GM23338 (cell line): ENCODE results near the gene ERC1. TPM values are rescaled to one million over a fixed set of nuclear protein-coding genes. Genes with fewer than 3 reads are reported as not detected.

Source experiments
- ATAC-seq: fragments of 200-7000 bp; cut with Tn5 transposase; 3 replicates; pipeline ENCODE4 v1.9.1; 2020
- DNase-seq: peaks from one replicate; pipeline ENCODE4 v3.0.0-alpha.2; 2015; ENCODE audit warnings: low spot score
- H2AFZ ChIP-seq: fragments of 200-600 bp; sonication (generic); 2 replicates; pipeline ENCODE4 v1.8.0; 2016; ENCODE audit warnings: antibody characterized with exemption, mild to moderate bottlenecking, moderate library complexity
- H3F3A ChIP-seq: fragments of 200-600 bp; sonication (generic); replicated peaks from 2 replicates; pipeline ENCODE4 v1.8.0; 2017; ENCODE audit warnings: antibody characterized with exemption, mixed run types, low read depth
- H3K27ac ChIP-seq: fragments of 200-600 bp; sonication (generic); 2 replicates; pipeline ENCODE4 v1.6.1; 2016; ENCODE audit warnings: low read depth
- H3K27me3 ChIP-seq: fragments of 200-600 bp; sonication (generic); 2 replicates; pipeline ENCODE4 v1.8.0; 2016; ENCODE audit warnings: mild to moderate bottlenecking, mixed run types, moderate library complexity; ENCODE audit not compliant: insufficient read depth
- H3K36me3 ChIP-seq: fragments of 200-600 bp; sonication (generic); 2 replicates; pipeline ENCODE4 v1.8.0; 2016; ENCODE audit warnings: mild to moderate bottlenecking; ENCODE audit not compliant: insufficient read depth
- H3K4me1 ChIP-seq: fragments of 200-600 bp; sonication (generic); 2 replicates; pipeline ENCODE4 v1.8.0; 2016; ENCODE audit warnings: mild to moderate bottlenecking, moderate library complexity; ENCODE audit not compliant: insufficient read depth
- H3K4me2 ChIP-seq: fragments of 200-600 bp; sonication (generic); 2 replicates; pipeline ENCODE4 v1.7.1; 2017; ENCODE audit warnings: mixed run types
- H3K4me3 ChIP-seq: fragments of 200-600 bp; sonication (generic); 2 replicates; pipeline ENCODE4 v1.6.1; 2016; ENCODE audit warnings: mixed run types
- H3K79me2 ChIP-seq: fragments of 200-600 bp; sonication (generic); replicated peaks from 2 replicates; pipeline ENCODE4 v1.8.0; 2017; ENCODE audit warnings: mild to moderate bottlenecking; ENCODE audit not compliant: insufficient read depth
- H3K9me2 ChIP-seq: fragments of 200-600 bp; sonication (generic); 2 replicates; pipeline ENCODE4 v1.8.0; 2017; ENCODE audit not compliant: insufficient read depth
- H4K20me1 ChIP-seq: fragments of 200-600 bp; sonication (generic); replicated peaks from 2 replicates; pipeline ENCODE4 v1.8.0; 2017; ENCODE audit warnings: mild to moderate bottlenecking; ENCODE audit not compliant: insufficient read depth
- H3K27ac Mint-ChIP-seq: 2 replicates; pipeline ENCODE4 v1.8.0; 2020; ENCODE audit warnings: inconsistent platforms, mild to moderate bottlenecking, moderate library complexity, mixed read lengths
- H3K27me3 Mint-ChIP-seq: 3 replicates; pipeline ENCODE4 v1.8.0; 2022; ENCODE audit warnings: low read depth, mild to moderate bottlenecking, moderate library complexity, mixed read lengths, inconsistent platforms; ENCODE audit not compliant: insufficient read depth, poor library complexity
- H3K36me3 Mint-ChIP-seq: 3 replicates; pipeline ENCODE4 v1.8.0; 2021; ENCODE audit warnings: low read depth, mild to moderate bottlenecking, inconsistent platforms, moderate library complexity, mixed read lengths
- H3K4me1 Mint-ChIP-seq: 3 replicates; pipeline ENCODE4 v1.8.0; 2020; ENCODE audit warnings: mild to moderate bottlenecking, inconsistent platforms, mixed read lengths
- H3K4me3 Mint-ChIP-seq: 3 replicates; pipeline ENCODE4 v1.8.0; 2021; ENCODE audit warnings: moderate library complexity, mild to moderate bottlenecking, inconsistent platforms, mixed read lengths
- H3K9me3 Mint-ChIP-seq: 3 replicates; pipeline ENCODE4 v1.8.0; 2020; ENCODE audit warnings: moderate library complexity, mild to moderate bottlenecking, inconsistent platforms, mixed read lengths
- ETS1 ChIP-seq: IDR thresholded peaks from 2 replicates; pipeline ENCODE4 v1.6.1; 2016; ENCODE audit warnings: antibody characterized with exemption
- EZH2 ChIP-seq: fragments of 200-600 bp; sonication (generic); IDR thresholded peaks from one replicate; pipeline ENCODE4 v1.8.0; 2017; ENCODE audit warnings: antibody characterized with exemption, mild to moderate bottlenecking, low read depth; ENCODE audit not compliant: unreplicated experiment
- EZH2phosphoT487 ChIP-seq: fragments of 200-600 bp; sonication (generic); IDR thresholded peaks from one replicate; pipeline ENCODE4 v1.8.1; 2018; ENCODE audit warnings: antibody characterized with exemption; ENCODE audit not compliant: unreplicated experiment
- JUNB ChIP-seq: IDR thresholded peaks from one replicate; pipeline ENCODE4 v1.6.1; 2016; ENCODE audit warnings: antibody characterized with exemption; ENCODE audit not compliant: unreplicated experiment
- POLR2AphosphoS5 ChIP-seq: IDR thresholded peaks from 2 replicates; pipeline ENCODE4 v1.6.1; 2016; ENCODE audit warnings: antibody characterized with exemption, low read depth
- STAT1 ChIP-seq: IDR thresholded peaks from one replicate; pipeline ENCODE4 v1.6.1; 2016; ENCODE audit warnings: antibody characterized with exemption; ENCODE audit not compliant: unreplicated experiment
- ZNF114 ChIP-seq: fragments of 250-450 bp; sonication (Bioruptor Pico); IDR thresholded peaks from 2 replicates; pipeline ENCODE4 v1.5.0; 2020; ENCODE audit warnings: mild to moderate bottlenecking, moderate library complexity
- polyA plus RNA-seq: library from polyadenylated mRNA; unstranded; fragments of >200 nt; fragmentation: Nextera tagmentation; extraction: Ambion mirVana; gene quantifications from 2 replicates; pipeline ENCODE4 v1.2.1, GENCODE V29; 2016
- total RNA-seq: library from RNA; depleted of rRNA; stranded (reverse); fragments of >200 nt; shearing (Covaris generic); gene quantifications from 2 replicates; pipeline ENCODE4 v1.2.3, GENCODE V29; 2014
- TF ChIP-seq, protein P1 (sequence below), 2 experiments: fragments of 200-600 bp in 1 of 2; sonication (generic) in 1 of 2; conservative IDR thresholded peaks; 2 replicates each; pipeline versions ENCODE4 v1.5.1 to v1.6.1; 2016 to 2017; ENCODE audit warnings: antibody characterized with exemption in 2 of 2, low read depth in 2 of 2, mild to moderate bottlenecking in 2 of 2, moderate library complexity in 1 of 2
- TF ChIP-seq, protein P2 (sequence below): fragments of 250-450 bp; sonication (Bioruptor Pico); IDR thresholded peaks from 2 replicates; pipeline ENCODE4 v1.5.0; 2020; ENCODE audit warnings: mild to moderate bottlenecking, moderate library complexity
- TF ChIP-seq, protein P3 (sequence below): IDR thresholded peaks from one replicate; pipeline ENCODE4 v1.6.1; 2018; ENCODE audit warnings: antibody characterized with exemption; ENCODE audit not compliant: unreplicated experiment

Gene ERC1
- total and polyA plus RNA-seq, 2 experiments from 2014 or later = 28.1 to 35.3 TPM

DNA sequence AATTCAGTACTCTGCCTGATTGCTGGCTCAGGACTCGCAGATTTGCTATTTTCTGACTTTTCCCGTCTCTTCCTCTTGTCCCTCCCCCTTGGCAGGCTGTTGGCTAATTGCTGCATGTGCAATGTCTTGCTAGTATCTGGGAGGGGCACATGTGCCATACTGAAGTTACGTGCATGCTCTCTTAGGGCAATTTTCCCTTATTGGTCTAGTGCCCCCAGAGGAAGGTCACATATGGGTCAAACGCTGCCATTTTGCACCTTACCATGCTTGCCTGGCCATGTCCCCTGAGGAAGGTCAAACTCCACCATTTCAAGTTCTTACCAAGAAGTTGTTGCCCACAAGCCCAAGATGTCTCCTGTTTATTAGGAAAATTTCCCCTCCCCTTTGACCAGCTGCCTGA is 13.9 kb upstream of the ERC1 start:
- Histone ChIP-seq H3K4me1 (no peaks in the 10 kb centered on the region), H3K27me3 (no peaks in the 10 kb centered on the region), H4K20me1 (no peaks in the 10 kb centered on the region), H3K79me2 (no peaks in the 10 kb centered on the region), H3K9me2 (peaks cover 10% of the 10 kb centered on the region), H3F3A (no peaks in the 10 kb centered on the region), H3K4me2 (no peak overlapping the region), H2AFZ (peak overlapping the region; percentile 28; the same call in 1 of the 2 replicates), H3K36me3 (no peaks in the 10 kb centered on the region), H3K27ac (no peak overlapping the region), H3K4me3 (no peak overlapping the region)
- H3K4me1 Mint-ChIP-seq = no peaks in the 10 kb centered on the region
- no peak for ATAC-seq
- H3K4me3 Mint-ChIP-seq = no peak overlapping the region
- peaks cover 3% of the 10 kb centered on the region for H3K27me3 Mint-ChIP-seq
- no peaks in the 10 kb centered on the region; the same call in 2 of the 3 replicates for H3K9me3 Mint-ChIP-seq
- peak; percentile 27 for DNase-seq
- H3K27ac Mint-ChIP-seq = no peak overlapping the region
- no peak for TF ChIP-seq STAT1
- TF ChIP-seq, protein P1, sequence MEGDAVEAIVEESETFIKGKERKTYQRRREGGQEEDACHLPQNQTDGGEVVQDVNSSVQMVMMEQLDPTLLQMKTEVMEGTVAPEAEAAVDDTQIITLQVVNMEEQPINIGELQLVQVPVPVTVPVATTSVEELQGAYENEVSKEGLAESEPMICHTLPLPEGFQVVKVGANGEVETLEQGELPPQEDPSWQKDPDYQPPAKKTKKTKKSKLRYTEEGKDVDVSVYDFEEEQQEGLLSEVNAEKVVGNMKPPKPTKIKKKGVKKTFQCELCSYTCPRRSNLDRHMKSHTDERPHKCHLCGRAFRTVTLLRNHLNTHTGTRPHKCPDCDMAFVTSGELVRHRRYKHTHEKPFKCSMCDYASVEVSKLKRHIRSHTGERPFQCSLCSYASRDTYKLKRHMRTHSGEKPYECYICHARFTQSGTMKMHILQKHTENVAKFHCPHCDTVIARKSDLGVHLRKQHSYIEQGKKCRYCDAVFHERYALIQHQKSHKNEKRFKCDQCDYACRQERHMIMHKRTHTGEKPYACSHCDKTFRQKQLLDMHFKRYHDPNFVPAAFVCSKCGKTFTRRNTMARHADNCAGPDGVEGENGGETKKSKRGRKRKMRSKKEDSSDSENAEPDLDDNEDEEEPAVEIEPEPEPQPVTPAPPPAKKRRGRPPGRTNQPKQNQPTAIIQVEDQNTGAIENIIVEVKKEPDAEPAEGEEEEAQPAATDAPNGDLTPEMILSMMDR (conservative IDR thresholded peaks at IDR 0.05; ENCODE audit: low read depth in 2 of 2) = peak; percentile 38 to 46
- H3K36me3 Mint-ChIP-seq = no peaks in the 10 kb centered on the region

- H3K27me3 ChIP-seq = no peaks in the 10 kb centered on the region
- Mint-ChIP-seq H3K9me3 (no peaks in the 10 kb centered on the region), H3K4me3 (no peak overlapping the region), H3K36me3 (no peaks in the 10 kb centered on the region), H3K27me3 (peaks cover 2% of the 10 kb centered on the region), H3K4me1 (no peaks in the 10 kb centered on the region), H3K27ac (no peak overlapping the region)
- H3K4me2 ChIP-seq = no peak overlapping the region
- no peak for DNase-seq
- no peak overlapping the region for H3K4me3 ChIP-seq
- no peak overlapping the region for H2AFZ ChIP-seq
- H3K36me3 ChIP-seq = no peaks in the 10 kb centered on the region
- H3K79me2 ChIP-seq = no peaks in the 10 kb centered on the region
- H3F3A ChIP-seq = no peaks in the 10 kb centered on the region
- no peak overlapping the region for H3K27ac ChIP-seq
- H4K20me1 ChIP-seq = no peaks in the 10 kb centered on the region
- ATAC-seq = no peak
- H3K4me1 ChIP-seq = no peaks in the 10 kb centered on the region
- H3K9me2 ChIP-seq = peaks cover 10% of the 10 kb centered on the region
- TF ChIP-seq ZNF114 (CRISPR knock-in tag) (no peak), EZH2 (no peak), STAT1 (no peak), JUNB (no peak), EZH2phosphoT487 (no peak), ETS1 (no peak), POLR2AphosphoS5 (no peak)
- TF ChIP-seq, protein P2, sequence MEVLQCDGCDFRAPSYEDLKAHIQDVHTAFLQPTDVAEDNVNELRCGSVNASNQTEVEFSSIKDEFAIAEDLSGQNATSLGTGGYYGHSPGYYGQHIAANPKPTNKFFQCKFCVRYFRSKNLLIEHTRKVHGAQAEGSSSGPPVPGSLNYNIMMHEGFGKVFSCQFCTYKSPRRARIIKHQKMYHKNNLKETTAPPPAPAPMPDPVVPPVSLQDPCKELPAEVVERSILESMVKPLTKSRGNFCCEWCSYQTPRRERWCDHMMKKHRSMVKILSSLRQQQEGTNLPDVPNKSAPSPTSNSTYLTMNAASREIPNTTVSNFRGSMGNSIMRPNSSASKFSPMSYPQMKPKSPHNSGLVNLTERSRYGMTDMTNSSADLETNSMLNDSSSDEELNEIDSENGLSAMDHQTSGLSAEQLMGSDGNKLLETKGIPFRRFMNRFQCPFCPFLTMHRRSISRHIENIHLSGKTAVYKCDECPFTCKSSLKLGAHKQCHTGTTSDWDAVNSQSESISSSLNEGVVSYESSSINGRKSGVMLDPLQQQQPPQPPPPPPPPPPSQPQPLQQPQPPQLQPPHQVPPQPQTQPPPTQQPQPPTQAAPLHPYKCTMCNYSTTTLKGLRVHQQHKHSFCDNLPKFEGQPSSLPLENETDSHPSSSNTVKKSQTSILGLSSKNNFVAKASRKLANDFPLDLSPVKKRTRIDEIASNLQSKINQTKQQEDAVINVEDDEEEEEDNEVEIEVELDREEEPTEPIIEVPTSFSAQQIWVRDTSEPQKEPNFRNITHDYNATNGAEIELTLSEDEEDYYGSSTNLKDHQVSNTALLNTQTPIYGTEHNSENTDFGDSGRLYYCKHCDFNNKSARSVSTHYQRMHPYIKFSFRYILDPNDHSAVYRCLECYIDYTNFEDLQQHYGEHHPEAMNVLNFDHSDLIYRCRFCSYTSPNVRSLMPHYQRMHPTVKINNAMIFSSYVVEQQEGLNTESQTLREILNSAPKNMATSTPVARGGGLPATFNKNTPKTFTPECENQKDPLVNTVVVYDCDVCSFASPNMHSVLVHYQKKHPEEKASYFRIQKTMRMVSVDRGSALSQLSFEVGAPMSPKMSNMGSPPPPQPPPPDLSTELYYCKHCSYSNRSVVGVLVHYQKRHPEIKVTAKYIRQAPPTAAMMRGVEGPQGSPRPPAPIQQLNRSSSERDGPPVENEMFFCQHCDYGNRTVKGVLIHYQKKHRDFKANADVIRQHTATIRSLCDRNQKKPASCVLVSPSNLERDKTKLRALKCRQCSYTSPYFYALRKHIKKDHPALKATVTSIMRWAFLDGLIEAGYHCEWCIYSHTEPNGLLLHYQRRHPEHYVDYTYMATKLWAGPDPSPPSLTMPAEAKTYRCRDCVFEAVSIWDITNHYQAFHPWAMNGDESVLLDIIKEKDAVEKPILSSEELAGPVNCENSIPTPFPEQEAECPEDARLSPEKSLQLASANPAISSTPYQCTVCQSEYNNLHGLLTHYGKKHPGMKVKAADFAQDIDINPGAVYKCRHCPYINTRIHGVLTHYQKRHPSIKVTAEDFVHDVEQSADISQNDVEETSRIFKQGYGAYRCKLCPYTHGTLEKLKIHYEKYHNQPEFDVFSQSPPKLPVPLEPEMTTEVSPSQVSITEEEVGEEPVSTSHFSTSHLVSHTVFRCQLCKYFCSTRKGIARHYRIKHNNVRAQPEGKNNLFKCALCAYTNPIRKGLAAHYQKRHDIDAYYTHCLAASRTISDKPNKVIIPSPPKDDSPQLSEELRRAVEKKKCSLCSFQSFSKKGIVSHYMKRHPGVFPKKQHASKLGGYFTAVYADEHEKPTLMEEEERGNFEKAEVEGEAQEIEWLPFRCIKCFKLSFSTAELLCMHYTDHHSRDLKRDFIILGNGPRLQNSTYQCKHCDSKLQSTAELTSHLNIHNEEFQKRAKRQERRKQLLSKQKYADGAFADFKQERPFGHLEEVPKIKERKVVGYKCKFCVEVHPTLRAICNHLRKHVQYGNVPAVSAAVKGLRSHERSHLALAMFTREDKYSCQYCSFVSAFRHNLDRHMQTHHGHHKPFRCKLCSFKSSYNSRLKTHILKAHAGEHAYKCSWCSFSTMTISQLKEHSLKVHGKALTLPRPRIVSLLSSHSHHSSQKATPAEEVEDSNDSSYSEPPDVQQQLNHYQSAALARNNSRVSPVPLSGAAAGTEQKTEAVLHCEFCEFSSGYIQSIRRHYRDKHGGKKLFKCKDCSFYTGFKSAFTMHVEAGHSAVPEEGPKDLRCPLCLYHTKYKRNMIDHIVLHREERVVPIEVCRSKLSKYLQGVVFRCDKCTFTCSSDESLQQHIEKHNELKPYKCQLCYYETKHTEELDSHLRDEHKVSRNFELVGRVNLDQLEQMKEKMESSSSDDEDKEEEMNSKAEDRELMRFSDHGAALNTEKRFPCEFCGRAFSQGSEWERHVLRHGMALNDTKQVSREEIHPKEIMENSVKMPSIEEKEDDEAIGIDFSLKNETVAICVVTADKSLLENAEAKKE (CRISPR knock-in tag) = no peak
- TF ChIP-seq, protein P3, sequence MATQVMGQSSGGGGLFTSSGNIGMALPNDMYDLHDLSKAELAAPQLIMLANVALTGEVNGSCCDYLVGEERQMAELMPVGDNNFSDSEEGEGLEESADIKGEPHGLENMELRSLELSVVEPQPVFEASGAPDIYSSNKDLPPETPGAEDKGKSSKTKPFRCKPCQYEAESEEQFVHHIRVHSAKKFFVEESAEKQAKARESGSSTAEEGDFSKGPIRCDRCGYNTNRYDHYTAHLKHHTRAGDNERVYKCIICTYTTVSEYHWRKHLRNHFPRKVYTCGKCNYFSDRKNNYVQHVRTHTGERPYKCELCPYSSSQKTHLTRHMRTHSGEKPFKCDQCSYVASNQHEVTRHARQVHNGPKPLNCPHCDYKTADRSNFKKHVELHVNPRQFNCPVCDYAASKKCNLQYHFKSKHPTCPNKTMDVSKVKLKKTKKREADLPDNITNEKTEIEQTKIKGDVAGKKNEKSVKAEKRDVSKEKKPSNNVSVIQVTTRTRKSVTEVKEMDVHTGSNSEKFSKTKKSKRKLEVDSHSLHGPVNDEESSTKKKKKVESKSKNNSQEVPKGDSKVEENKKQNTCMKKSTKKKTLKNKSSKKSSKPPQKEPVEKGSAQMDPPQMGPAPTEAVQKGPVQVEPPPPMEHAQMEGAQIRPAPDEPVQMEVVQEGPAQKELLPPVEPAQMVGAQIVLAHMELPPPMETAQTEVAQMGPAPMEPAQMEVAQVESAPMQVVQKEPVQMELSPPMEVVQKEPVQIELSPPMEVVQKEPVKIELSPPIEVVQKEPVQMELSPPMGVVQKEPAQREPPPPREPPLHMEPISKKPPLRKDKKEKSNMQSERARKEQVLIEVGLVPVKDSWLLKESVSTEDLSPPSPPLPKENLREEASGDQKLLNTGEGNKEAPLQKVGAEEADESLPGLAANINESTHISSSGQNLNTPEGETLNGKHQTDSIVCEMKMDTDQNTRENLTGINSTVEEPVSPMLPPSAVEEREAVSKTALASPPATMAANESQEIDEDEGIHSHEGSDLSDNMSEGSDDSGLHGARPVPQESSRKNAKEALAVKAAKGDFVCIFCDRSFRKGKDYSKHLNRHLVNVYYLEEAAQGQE = no peak
Measured at GRCh38 chr12:979349-979748, 11.7 kb upstream of the ERC1 start.
